ENCODE measurements around the gene NTSR1.

NTSR1 gene

GRCh38 chr20:62799036-62799435, 90.4 kb downstream of the NTSR1 start:
- no peak for DNase-seq (ENCODE audit: low read depth, low spot score)
- H3K4me1 ChIP-seq (ENCODE audit: insufficient read depth, insufficient read length), result peaks cover 13% of the 10 kb centered on the region
- peaks cover 51% of the 10 kb centered on the region for H3K36me3 ChIP-seq (ENCODE audit: insufficient read depth, insufficient read length, low read length)
- H3K9ac ChIP-seq (ENCODE audit: insufficient read length, low read depth), result no peak overlapping the region
- H3K9me3 ChIP-seq (ENCODE audit: insufficient read depth, low read length), result no peaks in the 10 kb centered on the region
- H3K4me3 ChIP-seq (ENCODE audit: insufficient read length, low read depth), result no peak overlapping the region
- TF ChIP-seq SUZ12 (IDR thresholded peaks at IDR 0.05; ENCODE audit: extremely low read depth, insufficient read depth, insufficient read length), result no peak
- TF ChIP-seq YY1 (IDR thresholded peaks at IDR 0.05; ENCODE audit: insufficient read depth, insufficient read length), result no peak
- TF ChIP-seq ZNF274 (IDR thresholded peaks at IDR 0.05; ENCODE audit: low read depth, low read length), result no peak
- H3K27me3 ChIP-seq (ENCODE audit: insufficient read depth, insufficient read length), result peaks cover 10% of the 10 kb centered on the region

GRCh38 chr20:62799459-62799858, 90.8 kb downstream of the NTSR1 start:
- Histone ChIP-seq H3K9ac (ENCODE audit: insufficient read length, low read depth) (no peak overlapping the region), H3K4me1 (ENCODE audit: insufficient read depth, insufficient read length) (peaks cover 16% of the 10 kb centered on the region)

GRCh38 chr20:62799873-62800272, 91.2 kb downstream of the NTSR1 start:
- no peaks in the 10 kb centered on the region for H3K9me3 ChIP-seq (ENCODE audit: insufficient read depth, low read length)
- H3K27me3 ChIP-seq (ENCODE audit: insufficient read depth, insufficient read length), result peaks cover 10% of the 10 kb centered on the region
- H3K4me1 ChIP-seq (ENCODE audit: insufficient read depth, insufficient read length), result peaks cover 16% of the 10 kb centered on the region
- H3K36me3 ChIP-seq (ENCODE audit: insufficient read depth, insufficient read length, low read length), result peaks cover 51% of the 10 kb centered on the region
- H3K4me3 ChIP-seq (ENCODE audit: insufficient read length, low read depth), result no peak overlapping the region
- no peak for DNase-seq (ENCODE audit: low read depth, low spot score)
- no peak for TF ChIP-seq ZNF274 (IDR thresholded peaks at IDR 0.05; ENCODE audit: low read depth, low read length)
- H3K9ac ChIP-seq (ENCODE audit: insufficient read length, low read depth), result no peak overlapping the region

More at GRCh38 chr20:62799459-62799858, 90.8 kb downstream of the NTSR1 start:
- Histone ChIP-seq H3K4me3 (ENCODE audit: insufficient read length, low read depth) (no peak overlapping the region), H3K27me3 (ENCODE audit: insufficient read depth, insufficient read length) (peaks cover 13% of the 10 kb centered on the region), H3K36me3 (ENCODE audit: insufficient read depth, insufficient read length, low read length) (peaks cover 51% of the 10 kb centered on the region), H3K9me3 (ENCODE audit: insufficient read depth, low read length) (no peaks in the 10 kb centered on the region)
- no peak for DNase-seq (ENCODE audit: low read depth, low spot score)
- TF ChIP-seq YY1 (IDR thresholded peaks at IDR 0.05; ENCODE audit: insufficient read depth, insufficient read length) (no peak), SUZ12 (IDR thresholded peaks at IDR 0.05; ENCODE audit: extremely low read depth, insufficient read depth, insufficient read length) (no peak), ZNF274 (IDR thresholded peaks at IDR 0.05; ENCODE audit: low read depth, low read length) (no peak)

GRCh38 chr20:62800314-62801259, 92.0 kb downstream of the NTSR1 start:
- no peak for DNase-seq (ENCODE audit: low read depth, low spot score)
- H3K36me3 ChIP-seq (ENCODE audit: insufficient read depth, insufficient read length, low read length), result peaks cover 51% of the 10 kb centered on the region
- H3K4me1 ChIP-seq (ENCODE audit: insufficient read depth, insufficient read length), result peaks cover 17% of the 10 kb centered on the region
- TF ChIP-seq SUZ12 (IDR thresholded peaks at IDR 0.05; ENCODE audit: extremely low read depth, insufficient read depth, insufficient read length), result no peak
- no peak for TF ChIP-seq ZNF274 (IDR thresholded peaks at IDR 0.05; ENCODE audit: low read depth, low read length)
- no peak for TF ChIP-seq YY1 (IDR thresholded peaks at IDR 0.05; ENCODE audit: insufficient read depth, insufficient read length)
- H3K4me3 ChIP-seq (ENCODE audit: insufficient read length, low read depth), result no peak overlapping the region
- H3K9ac ChIP-seq (ENCODE audit: insufficient read length, low read depth), result no peak overlapping the region
- H3K27me3 ChIP-seq (ENCODE audit: insufficient read depth, insufficient read length), result peaks cover 10% of the 10 kb centered on the region
- no peaks in the 10 kb centered on the region for H3K9me3 ChIP-seq (ENCODE audit: insufficient read depth, low read length)

- Histone ChIP-seq H3K27me3 (ENCODE audit: insufficient read depth, insufficient read length) (peaks cover 10% of the 10 kb centered on the region), H3K9ac (ENCODE audit: insufficient read length, low read depth) (no peak overlapping the region), H3K36me3 (ENCODE audit: insufficient read depth, insufficient read length, low read length) (peaks cover 57% of the 10 kb centered on the region), H3K9me3 (ENCODE audit: insufficient read depth, low read length) (no peaks in the 10 kb centered on the region), H3K4me3 (ENCODE audit: insufficient read length, low read depth) (no peak overlapping the region), H3K4me1 (ENCODE audit: insufficient read depth, insufficient read length) (peaks cover 23% of the 10 kb centered on the region)
- no peak for DNase-seq (ENCODE audit: low read depth, low spot score)
- TF ChIP-seq SUZ12 (IDR thresholded peaks at IDR 0.05; ENCODE audit: extremely low read depth, insufficient read depth, insufficient read length) (no peak), ZNF274 (IDR thresholded peaks at IDR 0.05; ENCODE audit: low read depth, low read length) (no peak), YY1 (IDR thresholded peaks at IDR 0.05; ENCODE audit: insufficient read depth, insufficient read length) (no peak)
These were observed 92.8 kb downstream of the NTSR1 start for GRCh38 chr20:62801284-62802010.

- H3K27me3 ChIP-seq (ENCODE audit: insufficient read depth, insufficient read length), result peaks cover 10% of the 10 kb centered on the region
- TF ChIP-seq ZNF274 (IDR thresholded peaks at IDR 0.05; ENCODE audit: low read depth, low read length), result no peak
- TF ChIP-seq YY1 (IDR thresholded peaks at IDR 0.05; ENCODE audit: insufficient read depth, insufficient read length), result no peak
- no peak for TF ChIP-seq SUZ12 (IDR thresholded peaks at IDR 0.05; ENCODE audit: extremely low read depth, insufficient read depth, insufficient read length)
- H3K9ac ChIP-seq (ENCODE audit: insufficient read length, low read depth), result no peak overlapping the region
- H3K36me3 ChIP-seq (ENCODE audit: insufficient read depth, insufficient read length, low read length), result peaks cover 62% of the 10 kb centered on the region
- DNase-seq (ENCODE audit: low read depth, low spot score), result no peak
- no peak overlapping the region for H3K4me3 ChIP-seq (ENCODE audit: insufficient read length, low read depth)
- H3K9me3 ChIP-seq (ENCODE audit: insufficient read depth, low read length), result no peaks in the 10 kb centered on the region
- H3K4me1 ChIP-seq (ENCODE audit: insufficient read depth, insufficient read length), result peaks cover 23% of the 10 kb centered on the region
These were observed 93.5 kb downstream of the NTSR1 start for GRCh38 chr20:62802026-62802712.

All from NT2/D1 (cell line).